Breast epithelium (tissue), 3 donors: ENCODE data around the gene PPT2.

Experiments
- CTCF ChIP-seq, 3 donors: fragments of 450-650 bp; IDR thresholded peaks; one replicate each; pipeline ENCODE4 v1.5.1; 2016 to 2017; ENCODE audit warnings: antibody characterized with exemption in 3 of 3, mild to moderate bottlenecking in 3 of 3, moderate library complexity in 3 of 3
- POLR2A ChIP-seq: fragments of 450-650 bp; IDR thresholded peaks from one replicate; pipeline ENCODE4 v1.6.1; 2016; ENCODE audit warnings: antibody characterized with exemption, mild to moderate bottlenecking, moderate library complexity

GRCh38 chr6:32189069-32189741 lies 35.3 kb downstream of the PPT2 start:
- TF ChIP-seq CTCF (IDR thresholded peaks at IDR 0.05) = no peak
- no peak for TF ChIP-seq POLR2A
